Measurements from ENCODE around the gene SMARCA5. TPM values are rescaled to one million over a fixed set of nuclear protein-coding genes. Genes with fewer than 3 reads are reported as not detected.
A peak's percentile ranks its signal among the peaks of the same experiment; 100 is the strongest.

SMARCA5 gene
- total and polyA plus RNA-seq, 9 of the 15 experiments (the other 6 are each of a cell fraction or from before 2014, with no cell fraction given), result 21.6 to 57.8 (median 34.6) TPM

GRCh38 chr4:143513314-143514168 is at the start of gene SMARCA5 (continued):
- TF ChIP-seq ZFP30 (CRISPR knock-in tag; IDR thresholded peaks at IDR 0.05; ENCODE audit: borderline replicate concordance) (no peak), NCOR1 (IDR thresholded peaks at IDR 0.05) (no peak; the same call in none of the 2 replicates), LEF1 (IDR thresholded peaks at IDR 0.05) (no peak), ARID3B (CRISPR knock-in tag; IDR thresholded peaks at IDR 0.05; ENCODE audit: borderline replicate concordance) (no peak), ZNF507 (tag; conservative IDR thresholded peaks at IDR 0.05) (no peak), NFYB (IDR thresholded peaks at IDR 0.05; ENCODE audit: extremely low read depth, insufficient read length) (peak; percentile 8), NR3C1 (CRISPR knock-in tag; IDR thresholded peaks at IDR 0.05) (0 out of 2 replicates have a peak, but pooled peaks have one; percentile 47), GTF2F1 (IDR thresholded peaks at IDR 0.05; ENCODE audit: low read depth, low read length) (no peak), CTBP1 (IDR thresholded peaks at IDR 0.05; ENCODE audit: borderline replicate concordance) (peak; percentile 57), SREBF2 (CRISPR knock-in tag; IDR thresholded peaks at IDR 0.05) (no peak), TAF15 (IDR thresholded peaks at IDR 0.05; ENCODE audit: low read depth, low read length) (no peak), MIER1 (IDR thresholded peaks at IDR 0.05; ENCODE audit: low read depth) (no peak), SFPQ (IDR thresholded peaks at IDR 0.05; ENCODE audit: low read depth, low read length) (no peak), CBFB (CRISPR knock-in tag; IDR thresholded peaks at IDR 0.05) (peak; percentile 37; the same call in 1 of the 2 replicates), RBFOX2 (IDR thresholded peaks at IDR 0.05; ENCODE audit: low read depth, low read length) (peak; percentile 89), E2F5 (CRISPR knock-in tag; IDR thresholded peaks at IDR 0.05) (peak; percentile 82; the same call in 1 of the 2 replicates), ATF7 (IDR thresholded peaks at IDR 0.05) (peak; percentile 80), SRSF1 (IDR thresholded peaks at IDR 0.05; ENCODE audit: low read depth, low read length) (no peak), FOS (IDR thresholded peaks at IDR 0.05; ENCODE audit: extremely low read depth, insufficient read length) (no peak), ZNF282 (CRISPR knock-in tag; IDR thresholded peaks at IDR 0.05) (peak; percentile 68; the same call in 1 of the 2 replicates), TEAD2 (tag; IDR thresholded peaks at IDR 0.05) (no peak), PHF21A (IDR thresholded peaks at IDR 0.05; ENCODE audit: borderline replicate concordance, low read depth) (no peak), ZNF830 (CRISPR knock-in tag; IDR thresholded peaks at IDR 0.05) (no peak), PURB (CRISPR knock-in tag; IDR thresholded peaks at IDR 0.05; ENCODE audit: low read depth) (no peak), HNRNPH1 (optimal IDR thresholded peaks at IDR 0.05; ENCODE audit: low read depth, low read length) (no peak)

All from K562 (cell line).